Stimulated activated CD4-positive, alpha-beta T cell treated with anti-CD3 and anti-CD28 coated beads, TNF-alpha, amount 100 ng/mL, for 4 hours (primary cell): ENCODE results near the gene NFAT5.
"Not testable (repeated sequence)": the region's sequence is repeated elsewhere in the genome, so short reads cannot be mapped to it uniquely, and the experiment has no call there.

ENCODE experiments used
- DNase-seq, 3 experiments: peaks; one replicate each; pipeline ENCODE4 v3.0.0-alpha.2; 2020; ENCODE audit warnings: low read depth in 3 of 3

NFAT5 gene

DNA sequence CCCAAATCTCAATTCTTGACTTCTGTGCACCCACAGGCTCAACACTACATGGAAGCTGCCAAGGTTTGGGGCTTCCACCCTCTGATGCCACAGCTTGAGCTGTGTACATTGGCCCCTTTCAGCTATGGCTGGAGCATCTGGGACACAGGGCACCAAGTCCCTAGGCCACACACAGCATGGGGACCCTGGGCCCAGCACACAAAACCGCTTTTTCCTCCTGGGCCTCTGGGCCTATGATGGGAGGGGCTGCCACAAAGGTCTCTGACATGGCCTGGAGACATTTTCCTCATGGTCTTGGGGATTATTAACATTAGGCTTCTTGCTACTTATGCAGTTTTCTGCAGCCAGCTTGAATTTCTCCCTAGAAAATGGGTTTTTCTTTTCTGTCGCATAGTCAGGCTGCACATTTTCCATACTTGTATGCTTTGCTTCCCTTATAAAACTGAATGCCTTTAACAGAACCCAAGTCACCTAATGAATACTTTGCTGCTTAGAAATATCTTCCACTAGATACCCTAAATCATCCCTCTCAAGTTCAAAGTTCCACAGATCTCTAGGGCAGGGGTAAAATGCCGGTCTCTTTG, 70.9 kb downstream of the NFAT5 start:
- DNase-seq = not testable (repeated sequence)

DNA sequence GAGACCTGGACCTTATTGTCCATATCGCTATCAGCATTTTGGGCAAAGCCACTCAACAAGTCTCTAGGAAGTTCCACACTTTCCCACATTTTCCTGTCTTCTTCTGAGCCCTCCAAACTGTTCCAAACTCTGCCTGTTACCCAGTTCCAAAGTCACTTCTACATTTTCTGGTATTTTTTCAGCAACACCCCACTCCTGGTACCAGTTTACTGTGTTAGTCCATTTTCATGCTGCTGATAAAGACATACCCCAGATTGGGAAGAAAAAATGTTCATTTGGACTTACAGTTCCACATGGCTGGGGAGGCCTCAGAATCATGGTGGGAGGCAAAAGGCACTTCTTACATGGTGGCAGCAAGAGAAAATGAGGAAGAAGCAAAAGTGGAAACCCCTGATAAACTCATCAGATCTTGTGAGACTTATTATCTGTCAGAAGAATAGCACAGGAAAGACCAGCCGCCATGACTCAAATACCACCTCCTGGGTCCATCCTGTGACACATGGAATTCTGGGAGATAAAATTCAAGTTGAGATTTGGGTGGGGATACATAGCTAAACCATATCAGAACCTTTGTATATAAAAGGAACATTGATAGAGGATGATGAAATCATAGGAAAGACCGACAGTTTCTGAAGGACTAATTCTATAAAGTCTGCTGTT, 71.6 kb downstream of the NFAT5 start:
- DNase-seq = not testable (repeated sequence)

DNA sequence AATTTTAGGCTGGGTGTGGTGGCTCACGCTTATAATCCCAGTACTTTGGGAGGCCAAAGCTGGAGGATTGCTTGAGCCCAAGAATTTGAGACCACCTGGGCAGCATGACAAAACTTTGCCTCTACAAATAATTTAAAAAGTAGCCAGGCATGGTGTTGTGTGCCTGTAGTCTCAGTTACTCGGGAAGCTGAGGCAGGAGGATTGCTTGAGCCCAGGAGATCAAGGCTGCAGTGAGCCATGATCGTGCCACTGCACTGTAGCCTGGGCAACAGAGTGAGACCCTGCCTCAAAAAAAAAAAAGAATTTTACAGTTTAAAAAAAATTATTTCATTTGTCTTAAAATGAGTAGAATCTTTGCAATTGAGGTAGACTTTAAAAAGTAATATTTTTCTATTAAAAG, 78.2 kb downstream of the NFAT5 start:
- not testable (repeated sequence) for DNase-seq

DNA sequence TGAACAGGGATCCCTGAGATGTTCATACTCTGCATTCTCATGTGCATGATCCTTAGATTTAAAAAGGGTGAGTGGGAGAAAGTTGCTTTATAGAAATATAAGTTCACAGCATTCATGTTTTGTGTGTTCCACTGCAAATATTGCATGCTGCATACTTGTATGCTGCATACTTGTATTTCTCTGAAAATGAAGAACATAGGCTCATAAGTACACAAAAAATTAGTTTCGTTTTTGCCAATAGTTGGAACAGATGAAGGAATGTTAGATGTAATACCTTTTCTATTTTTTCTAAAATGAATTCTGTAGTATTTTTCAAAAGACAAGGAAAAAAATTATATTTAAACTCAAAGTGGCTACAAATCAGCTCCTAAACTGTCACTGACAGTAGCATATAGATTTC, 79.0 kb downstream of the NFAT5 start:
- no peak for DNase-seq

DNA sequence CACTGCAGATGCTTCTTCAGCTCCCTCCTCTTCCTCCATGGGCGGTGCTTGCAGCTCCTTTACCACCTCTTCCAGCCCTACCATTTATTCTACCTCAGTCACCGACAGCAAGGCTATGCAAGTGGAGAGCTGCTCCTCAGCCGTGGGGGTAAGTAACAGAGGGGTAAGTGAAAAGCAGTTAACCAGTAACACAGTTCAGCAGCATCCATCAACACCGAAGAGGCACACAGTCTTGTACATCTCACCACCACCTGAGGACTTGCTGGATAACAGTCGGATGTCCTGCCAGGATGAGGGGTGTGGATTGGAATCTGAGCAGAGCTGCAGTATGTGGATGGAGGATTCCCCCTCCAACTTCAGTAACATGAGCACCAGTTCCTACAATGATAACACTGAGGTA, 81.3 kb downstream of the NFAT5 start:
- DNase-seq = no peak

DNA sequence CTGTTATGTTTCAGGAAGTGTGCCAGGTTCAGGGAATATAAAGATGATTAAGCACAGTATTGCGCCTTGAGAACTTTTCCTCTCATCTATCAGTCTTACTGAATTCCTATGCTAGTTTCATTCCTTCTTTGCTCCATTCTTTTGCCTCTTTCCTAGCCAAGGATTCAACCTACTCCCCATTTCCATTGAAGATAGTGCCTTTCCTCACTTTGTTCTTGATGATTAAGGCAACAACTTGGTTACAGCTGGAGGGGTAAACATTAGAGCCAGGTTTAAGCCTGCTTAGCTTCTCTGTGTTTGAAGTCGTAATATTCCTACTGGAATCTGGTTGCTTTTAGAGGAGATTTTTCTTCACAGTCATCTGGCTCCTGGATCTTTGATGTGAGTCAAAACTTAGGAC, 85.5 kb downstream of the NFAT5 start:
- no peak for DNase-seq

DNA sequence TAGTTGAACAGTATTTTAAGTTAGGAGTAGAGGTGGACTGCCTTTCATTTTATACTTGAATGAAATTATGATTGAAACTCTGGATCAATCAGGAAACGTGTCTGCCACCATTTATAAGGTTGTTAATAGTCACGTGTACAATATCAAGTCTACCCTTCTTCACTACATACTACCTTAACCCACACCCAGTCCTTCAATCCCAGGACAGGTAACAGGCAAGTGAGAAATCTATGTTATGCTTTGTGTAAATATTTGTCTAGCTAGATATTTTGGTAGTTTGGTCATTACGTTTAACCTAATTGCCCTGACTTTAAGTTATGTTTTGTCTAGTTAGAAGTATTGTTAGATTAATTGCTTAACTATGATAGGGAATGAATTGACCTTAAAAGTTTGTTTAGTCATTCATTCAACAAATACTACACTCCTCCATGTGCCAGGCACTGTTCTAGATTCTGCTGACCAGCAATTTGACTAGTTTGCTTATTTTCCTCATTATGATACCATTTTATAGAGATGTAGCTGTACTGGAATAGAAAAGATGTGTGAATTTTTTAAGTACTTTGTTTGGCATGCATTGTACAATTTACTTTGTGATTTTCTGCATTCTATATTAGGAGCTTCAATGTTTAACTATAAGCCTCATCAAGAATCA, 88.6 kb downstream of the NFAT5 start:
- no peak for DNase-seq

DNA sequence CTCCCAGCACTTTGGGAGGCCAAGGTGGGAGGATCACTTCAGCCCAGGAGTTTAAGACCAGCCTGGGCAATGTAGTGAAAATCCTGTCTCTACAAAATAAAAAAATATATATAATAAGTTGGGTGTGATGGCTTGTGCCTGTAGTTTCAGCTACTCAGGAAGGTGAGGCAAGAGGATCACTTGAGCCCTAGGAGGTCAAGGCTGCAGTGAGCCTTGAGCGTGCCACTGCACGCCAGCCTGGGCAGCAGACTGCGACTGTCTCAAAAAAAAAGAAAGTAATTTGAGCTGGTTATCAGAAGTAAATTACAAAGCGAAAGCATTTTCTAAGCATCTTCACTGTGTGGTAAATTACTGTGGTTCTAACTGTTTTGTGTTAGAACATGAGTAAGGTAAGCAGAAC, 94.4 kb downstream of the NFAT5 start:
- no peak for DNase-seq

DNA sequence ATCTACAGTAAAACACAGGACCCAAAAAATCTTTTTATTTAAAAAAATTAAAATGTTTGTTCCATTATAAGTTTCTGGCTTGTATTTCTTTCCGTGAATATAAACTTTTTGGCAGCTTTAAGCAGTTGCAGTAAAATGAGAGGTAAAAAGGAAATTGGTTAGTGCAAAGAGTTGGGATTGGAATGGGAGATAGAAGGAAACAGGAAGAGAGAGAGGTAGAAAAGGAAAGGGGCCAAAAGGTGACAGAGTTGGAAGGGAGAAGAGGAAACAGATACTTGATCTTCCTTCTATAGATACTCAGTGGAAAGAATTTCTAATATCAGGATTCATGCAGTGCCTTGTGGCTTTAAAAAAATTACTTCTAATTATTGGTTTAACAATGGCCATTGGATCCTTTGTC, 97.1 kb downstream of the NFAT5 start:
- no peak for DNase-seq

DNA sequence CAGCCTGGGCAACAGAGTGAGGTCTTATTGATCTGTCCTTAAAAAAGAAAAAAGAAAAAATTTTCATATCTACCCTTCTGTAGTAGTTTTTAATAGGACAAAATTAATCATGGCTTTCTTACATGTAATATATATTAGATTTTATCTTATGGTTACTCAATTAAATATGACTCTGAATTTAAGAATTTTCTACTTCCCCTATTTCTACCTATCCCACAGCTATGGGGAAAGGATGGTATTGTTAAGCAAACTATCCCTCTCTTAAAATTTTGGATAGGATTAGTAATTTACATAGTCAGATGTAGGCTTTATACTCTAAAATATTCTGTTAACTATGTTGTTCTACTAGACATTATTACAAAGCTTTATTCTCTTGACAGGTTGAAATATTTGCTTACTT, 98.1 kb downstream of the NFAT5 start:
- no peak for DNase-seq

DNA sequence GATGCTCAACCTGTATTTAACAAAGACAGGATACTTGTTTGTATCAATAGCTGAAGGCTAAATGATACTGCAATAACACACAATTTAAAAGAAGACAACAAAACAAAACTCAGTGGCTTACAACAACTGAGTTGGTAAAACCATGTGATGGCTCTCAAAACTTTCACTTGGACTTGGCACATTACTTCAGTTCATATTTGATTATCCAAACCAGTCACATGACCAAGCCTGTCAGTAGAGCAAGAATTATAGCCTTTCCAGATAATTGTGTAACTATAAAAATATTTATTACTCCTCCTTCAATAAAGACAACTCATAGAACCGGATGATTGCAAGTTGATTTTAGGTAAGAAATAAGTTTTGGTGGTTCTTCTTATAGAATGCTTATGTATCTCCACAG, 103.8 kb downstream of the NFAT5 start:
- no peak for DNase-seq

DNA sequence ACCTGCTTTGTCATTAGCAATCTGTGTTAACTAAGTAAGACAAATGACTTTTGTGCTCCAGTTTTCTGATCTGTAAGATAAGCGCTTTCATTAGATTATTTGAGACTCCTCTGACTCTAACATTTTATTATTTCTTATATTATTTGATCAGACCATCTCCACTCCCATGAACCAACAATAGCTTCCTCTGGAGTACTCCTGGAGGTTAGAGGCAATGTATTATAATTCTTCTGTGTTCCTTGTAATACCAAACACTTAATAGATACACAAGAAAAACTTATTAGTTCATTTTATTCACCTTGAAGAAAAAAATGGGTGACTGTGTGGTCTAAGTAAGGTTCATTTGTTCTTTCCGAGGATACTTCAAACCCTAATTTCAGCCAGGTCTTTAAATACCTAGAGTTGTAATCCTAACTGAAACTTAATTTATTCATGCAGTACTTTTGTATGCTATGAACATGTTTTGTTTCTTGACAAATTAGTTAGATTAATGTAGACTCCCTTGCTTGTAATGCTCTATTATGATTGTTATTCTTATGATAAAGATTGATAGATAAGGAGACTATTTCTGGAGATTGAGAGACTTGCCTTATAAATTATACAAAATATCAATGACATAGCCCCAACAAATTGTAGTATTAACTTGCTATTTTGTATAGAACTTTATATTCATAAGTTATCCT, 106.7 kb downstream of the NFAT5 start:
- DNase-seq = no peak

DNA sequence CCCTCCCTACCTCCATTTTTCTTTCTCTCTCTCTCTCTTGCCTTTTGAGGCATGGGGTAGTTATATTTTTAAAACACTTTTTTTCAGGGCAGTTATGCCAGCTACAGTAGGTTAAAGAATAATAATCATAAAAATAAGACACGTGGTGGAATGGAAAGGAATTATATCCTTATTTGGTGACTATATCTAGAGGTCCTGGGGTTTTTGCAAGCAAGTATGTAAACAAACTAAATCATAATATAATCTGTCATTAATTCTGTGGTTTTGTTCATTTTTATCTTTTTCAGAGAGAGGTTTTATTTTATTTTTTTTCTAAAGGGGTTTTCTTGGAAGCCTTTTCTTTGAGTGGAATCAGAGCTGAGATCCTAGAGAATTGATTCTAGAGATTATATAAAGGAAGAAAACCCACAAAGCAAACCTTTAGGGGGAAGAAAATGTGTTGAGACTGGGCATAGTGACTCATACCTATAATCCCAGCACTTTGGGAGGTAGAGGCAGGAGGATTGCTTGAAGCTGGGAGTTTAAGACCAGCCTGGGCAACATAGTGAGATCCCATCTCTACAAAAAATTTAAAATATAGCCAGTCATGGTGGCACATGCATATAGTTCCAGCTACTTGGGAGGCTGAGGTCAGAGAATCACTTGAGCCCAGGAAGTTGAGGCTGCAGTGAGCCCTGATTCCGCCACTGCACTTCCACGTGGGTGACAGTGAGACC, 107.4 kb downstream of the NFAT5 start:
- DNase-seq = no peak

DNA sequence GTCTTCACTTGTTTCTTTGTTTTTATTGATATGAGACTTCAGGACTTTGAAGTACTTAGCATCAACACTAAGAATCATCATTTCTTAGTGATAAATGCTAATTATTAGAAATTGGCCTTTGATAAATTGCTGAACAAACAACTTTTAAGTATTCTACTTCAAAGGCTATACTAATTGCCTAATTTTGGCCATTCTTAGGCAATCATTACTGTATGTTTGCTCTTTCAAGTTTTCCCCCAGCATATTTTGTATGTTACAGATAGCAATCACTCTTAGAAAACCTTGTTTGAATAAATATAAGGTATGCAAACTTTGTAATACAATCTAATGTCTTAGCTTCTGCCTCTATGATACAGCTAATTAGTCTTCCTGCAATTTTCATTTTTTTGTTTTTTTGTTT, 114.6 kb downstream of the NFAT5 start:
- no peak for DNase-seq

DNA sequence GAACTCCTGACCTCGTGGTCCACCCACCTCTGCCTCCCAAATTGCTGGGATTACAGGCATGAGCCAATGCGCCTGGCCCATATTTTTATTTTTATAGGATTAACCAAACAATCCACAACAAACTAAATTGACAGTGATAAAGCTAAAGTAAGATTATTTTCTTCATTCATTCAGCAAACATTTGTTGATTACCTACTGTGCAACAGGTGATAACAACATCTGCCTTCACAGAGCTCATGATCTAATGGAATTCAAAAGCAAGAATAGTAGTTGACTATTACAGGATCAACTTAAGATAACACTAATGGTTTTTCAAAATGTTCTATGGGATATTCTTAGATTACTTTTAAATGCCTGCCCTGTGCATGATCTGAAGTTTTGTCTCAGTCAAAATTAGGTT, 122.8 kb downstream of the NFAT5 start:
- no peak for DNase-seq

DNA sequence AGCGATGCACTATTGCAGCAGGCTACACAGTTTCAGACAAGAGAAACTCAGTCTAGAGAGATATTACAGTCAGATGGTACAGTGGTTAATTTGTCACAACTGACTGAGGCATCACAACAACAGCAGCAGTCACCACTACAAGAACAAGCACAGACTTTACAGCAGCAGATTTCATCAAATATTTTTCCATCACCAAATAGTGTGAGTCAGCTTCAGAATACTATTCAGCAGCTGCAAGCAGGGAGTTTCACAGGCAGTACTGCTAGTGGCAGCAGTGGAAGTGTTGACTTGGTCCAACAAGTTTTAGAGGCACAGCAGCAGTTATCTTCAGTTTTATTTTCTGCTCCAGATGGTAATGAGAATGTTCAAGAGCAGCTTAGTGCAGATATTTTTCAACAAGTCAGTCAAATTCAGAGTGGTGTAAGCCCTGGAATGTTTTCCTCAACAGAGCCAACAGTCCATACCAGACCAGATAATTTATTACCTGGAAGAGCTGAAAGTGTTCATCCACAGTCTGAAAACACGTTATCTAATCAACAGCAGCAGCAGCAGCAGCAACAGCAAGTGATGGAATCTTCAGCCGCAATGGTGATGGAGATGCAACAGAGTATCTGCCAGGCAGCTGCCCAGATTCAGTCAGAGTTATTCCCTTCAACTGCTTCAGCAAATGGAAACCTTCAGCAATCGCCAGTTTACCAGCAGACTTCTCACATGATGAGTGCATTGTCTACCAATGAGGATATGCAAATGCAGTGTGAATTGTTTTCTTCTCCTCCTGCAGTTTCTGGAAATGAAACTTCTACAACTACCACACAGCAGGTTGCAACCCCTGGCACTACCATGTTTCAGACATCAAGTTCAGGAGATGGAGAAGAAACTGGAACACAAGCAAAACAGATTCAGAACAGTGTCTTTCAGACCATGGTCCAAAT, 126.5 kb downstream of the NFAT5 start:
- no peak for DNase-seq

DNA sequence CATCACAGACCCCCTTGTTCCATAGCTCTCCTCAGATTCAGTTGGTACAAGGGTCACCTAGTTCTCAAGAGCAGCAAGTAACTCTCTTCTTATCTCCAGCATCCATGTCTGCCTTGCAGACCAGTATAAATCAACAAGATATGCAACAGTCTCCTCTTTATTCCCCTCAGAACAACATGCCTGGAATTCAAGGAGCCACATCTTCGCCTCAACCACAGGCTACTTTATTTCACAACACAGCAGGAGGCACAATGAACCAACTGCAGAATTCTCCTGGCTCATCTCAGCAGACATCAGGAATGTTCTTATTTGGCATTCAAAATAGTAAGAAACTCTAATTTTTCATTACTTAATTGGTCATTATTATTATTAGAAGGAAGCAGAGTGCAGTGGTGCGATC, 128.2 kb downstream of the NFAT5 start:
- no peak for DNase-seq

DNA sequence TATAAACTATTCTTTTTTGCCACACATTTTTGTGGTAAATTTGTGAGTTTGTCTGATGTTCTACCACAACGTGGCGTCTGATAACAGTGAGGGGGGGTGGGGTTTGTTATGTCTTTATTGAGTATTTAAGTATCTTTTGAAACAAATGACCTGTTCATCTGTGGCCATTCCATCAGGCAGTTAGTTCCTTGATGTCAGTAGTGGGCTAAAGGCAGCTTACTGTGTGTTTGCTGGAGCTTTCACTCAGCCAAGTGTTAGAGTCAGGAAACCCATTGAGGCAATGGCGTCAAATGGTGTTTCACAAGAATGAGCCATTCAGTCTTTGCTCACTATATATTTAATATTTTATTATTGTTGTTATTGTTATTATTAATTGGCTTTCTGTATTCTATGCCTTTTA, 132.6 kb downstream of the NFAT5 start:
- DNase-seq = no peak

DNA sequence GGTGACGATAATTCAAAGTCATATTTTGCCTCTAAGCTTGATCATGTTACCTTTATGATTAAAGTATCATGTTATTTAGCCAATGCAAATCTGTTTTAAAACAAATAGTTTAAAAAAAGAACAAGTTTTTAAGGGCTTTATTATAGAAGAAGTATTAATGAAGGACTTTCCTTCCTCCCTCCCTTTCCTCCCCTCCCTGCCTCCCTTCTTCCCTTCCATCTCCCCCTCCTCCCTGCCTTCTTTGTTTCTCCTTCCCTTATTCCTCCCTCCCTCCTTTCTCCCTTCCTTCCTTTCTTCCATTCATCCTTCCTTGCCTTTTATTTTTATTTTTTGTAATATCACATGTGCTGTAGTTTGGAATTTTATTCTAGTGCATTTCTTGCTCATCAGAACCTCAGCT, 134.1 kb downstream of the NFAT5 start:
- no peak for DNase-seq

DNA sequence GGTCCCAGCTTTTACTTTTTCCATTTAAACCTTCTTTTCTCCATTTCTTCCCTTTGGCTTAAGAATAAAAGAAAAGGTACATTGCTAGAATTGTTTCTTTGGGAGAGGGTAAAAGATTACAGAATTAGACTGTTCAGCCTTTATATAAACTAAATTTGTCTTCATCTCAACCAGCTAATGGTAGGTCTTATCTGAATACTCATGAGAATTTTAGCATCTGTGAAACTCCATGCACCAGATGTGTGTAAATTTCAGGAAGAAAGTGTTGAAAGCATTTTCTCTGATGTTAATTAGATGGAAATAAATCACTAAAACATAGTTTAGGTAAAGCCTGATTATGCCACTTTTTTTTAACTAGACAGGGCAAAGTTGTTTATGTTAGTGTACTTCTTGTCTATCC, 135.7 kb downstream of the NFAT5 start:
- no peak for DNase-seq

DNA sequence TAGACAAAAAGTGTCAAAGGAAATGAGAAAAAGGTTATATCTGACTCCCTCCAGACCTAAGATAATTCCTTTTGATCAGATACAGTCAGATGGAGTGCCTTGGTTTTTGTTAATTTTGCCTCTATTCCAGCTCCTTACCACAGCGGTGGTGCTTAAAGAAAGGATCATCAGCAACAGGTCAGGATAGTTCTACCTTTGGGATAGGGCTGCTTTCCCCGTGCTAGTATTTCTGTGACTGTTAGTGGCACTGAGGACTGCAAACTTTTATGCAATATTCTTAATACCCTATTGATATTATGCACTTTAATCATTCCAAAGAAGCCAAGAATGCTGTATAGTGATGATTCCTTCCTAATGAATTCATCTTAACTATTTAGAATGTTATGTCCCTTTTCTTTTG, 136.1 kb downstream of the NFAT5 start:
- no peak for DNase-seq
